Endothelial cell of umbilical vein (primary cell): ENCODE measurements around the gene CD3G. TPM values are rescaled to one million over a fixed set of nuclear protein-coding genes. Genes with fewer than 3 reads are reported as not detected.

ENCODE experiments used
- BruUV-seq: library from RNA; stranded (reverse); fragments of 400-500 nt; replicated peaks from 2 replicates; lab custom pipeline; 2021; lab: Mats Ljungman, UMichigan
- CTCF ChIA-PET: fragments of 300-600, 350-600 bp; sonication (Branson Sonifier 250); formaldehyde crosslinking; loops from one replicate; lab custom pipeline; 2021; ENCODE audit warnings: antibody characterized with exemption, inconsistent platforms; lab: Charles Lee
- POLR2A ChIA-PET: fragments of 300-600, 350-600 bp; sonication (Branson Sonifier 250); formaldehyde crosslinking; loops from one replicate; lab custom pipeline; 2021; ENCODE audit warnings: antibody characterized with exemption, inconsistent platforms; lab: Charles Lee
- DNase-seq: peaks from one replicate; pipeline ENCODE4 v3.0.0-alpha.2; 2011; ENCODE audit warnings: low read depth, low spot score
- FAIRE-seq: peaks from 2 replicates; lab custom pipeline; 2011; peaks lifted over from hg19 to GRCh38; lab: Jason Lieb, UNC
- H2AFZ ChIP-seq: 2 replicates; pipeline ENCODE4 v1.6.0; 2012; ENCODE audit warnings: low read depth, low read length, control low read depth, inconsistent platforms
- H3K27ac ChIP-seq: 2 replicates; pipeline ENCODE4 v1.5.1; 2011; ENCODE audit warnings: low read depth, mild to moderate bottlenecking, control low read depth, low read length, moderate library complexity; ENCODE audit not compliant: insufficient read depth
- H3K27me3 ChIP-seq, 2 experiments: 2 replicates each; pipeline versions ENCODE4 v1.6.0 to v1.6.1; 2011; ENCODE audit warnings: low read length in 2 of 2, mixed read lengths in 1 of 2; ENCODE audit not compliant: control insufficient read depth in 2 of 2, insufficient read depth in 2 of 2
- H3K36me3 ChIP-seq, 2 experiments: 2 replicates in 1 of 2; 3 replicates in 1 of 2; pipeline ENCODE4 v1.5.1; 2011; ENCODE audit warnings: low read length in 2 of 2, mild to moderate bottlenecking in 1 of 2, moderate library complexity in 1 of 2; ENCODE audit not compliant: control insufficient read depth in 2 of 2, insufficient read depth in 2 of 2; ENCODE audit errors: extremely low read depth in 1 of 2
- H3K4me1 ChIP-seq: 3 replicates; pipeline ENCODE4 v1.5.1; 2011; ENCODE audit warnings: mild to moderate bottlenecking, low read length; ENCODE audit not compliant: control insufficient read depth, insufficient read depth; ENCODE audit errors: extremely low read depth
- H3K4me2 ChIP-seq: 2 replicates; pipeline ENCODE4 v1.6.1; 2011; ENCODE audit warnings: low read length, control low read depth, mixed read lengths; ENCODE audit not compliant: insufficient read depth
- H3K4me3 ChIP-seq, 3 experiments: fragments of 200-600 bp in 1 of 3; sonication (generic), shearing (Covaris generic) in 1 of 3; replicated peaks in 1 of 3; 2 replicates each; pipeline ENCODE4 v1.5.1; 2011 to 2016; ENCODE audit warnings: control low read depth in 3 of 3, low read length in 3 of 3, mild to moderate bottlenecking in 2 of 3, inconsistent platforms in 1 of 3, low read depth in 1 of 3, moderate library complexity in 1 of 3; ENCODE audit not compliant: insufficient read depth in 1 of 3
- H3K79me2 ChIP-seq: 2 replicates; pipeline ENCODE4 v1.6.0; 2012; ENCODE audit warnings: low read length, inconsistent platforms; ENCODE audit not compliant: control insufficient read depth, insufficient read depth
- H3K9ac ChIP-seq: replicated peaks from 2 replicates; pipeline ENCODE3; 2011; ENCODE audit warnings: low read length, control low read depth; ENCODE audit not compliant: insufficient read depth; ENCODE audit errors: extremely low read depth
- H3K9me1 ChIP-seq: replicated peaks from 3 replicates; pipeline ENCODE4 v1.6.0; 2011; ENCODE audit warnings: mild to moderate bottlenecking, low read length; ENCODE audit not compliant: control insufficient read depth, insufficient read depth; ENCODE audit errors: extremely low read depth
- H3K9me3 ChIP-seq: replicated peaks from 2 replicates; pipeline ENCODE4 v1.5.1; 2012; ENCODE audit warnings: low read length, inconsistent platforms; ENCODE audit not compliant: control insufficient read depth, insufficient read depth
- H4K20me1 ChIP-seq: replicated peaks from 2 replicates; pipeline ENCODE3; 2011; ENCODE audit warnings: mild to moderate bottlenecking, low read length; ENCODE audit not compliant: control insufficient read depth, insufficient read depth; ENCODE audit errors: extremely low read depth
- EZH2 ChIP-seq: IDR thresholded peaks from 2 replicates; pipeline ENCODE4 v1.6.1; 2012; ENCODE audit warnings: borderline replicate concordance, low read depth, mild to moderate bottlenecking, moderate library complexity, low read length, inconsistent platforms; ENCODE audit not compliant: severe bottlenecking
- FOS ChIP-seq: IDR thresholded peaks from 2 replicates; pipeline ENCODE4 v1.6.1; 2011; ENCODE audit warnings: mild to moderate bottlenecking, low read length, moderate library complexity, borderline replicate concordance; ENCODE audit not compliant: insufficient read depth
- GATA2 ChIP-seq: IDR thresholded peaks from 2 replicates; pipeline ENCODE4 v1.7.0; 2011; ENCODE audit warnings: low read depth, mild to moderate bottlenecking, moderate library complexity, mixed read lengths, low read length; ENCODE audit not compliant: insufficient read length, insufficient read depth
- JUN ChIP-seq: IDR thresholded peaks from 2 replicates; pipeline ENCODE4 v1.6.1; 2011; ENCODE audit warnings: borderline replicate concordance, low read depth; ENCODE audit not compliant: insufficient read length, insufficient read depth
- MYC ChIP-seq: IDR thresholded peaks from one replicate; pipeline ENCODE4 v1.6.1; 2011; ENCODE audit warnings: mild to moderate bottlenecking, low read depth, low read length
- POLR2A ChIP-seq: IDR thresholded peaks from 2 replicates; pipeline ENCODE4 v1.6.1; 2012; ENCODE audit warnings: low read depth, mild to moderate bottlenecking, control low read depth, low read length
- POLR2AphosphoS5 ChIP-seq: IDR thresholded peaks from 2 replicates; pipeline ENCODE4 v1.6.1; 2012; ENCODE audit warnings: low read depth, mild to moderate bottlenecking, control low read depth, low read length, moderate library complexity; ENCODE audit not compliant: insufficient read depth
- dilution Hi-C: fragments of 300-500 bp; cut with MboI; formaldehyde crosslinking; loops from one replicate; pipeline ENCODE4 v1.15.0; 2019; ENCODE audit warnings: low sequenced_read_pairs; ENCODE audit not compliant: extremely low pct_ligation_motif_present
- intact Hi-C: fragments of 100-400 bp; cut with micrococcal nuclease; formaldehyde crosslinking; loops from one replicate; pipeline ENCODE4 v1.10.0; 2022
- polyA plus RNA-seq, 4 experiments: library from polyadenylated mRNA; depleted of rRNA in 3 of 4; stranded (reverse) in 3 of 4; unstranded in 1 of 4; fragments of >200 nt; gene quantifications; 2 replicates each; pipeline versions ENCODE4 v1.2.1 to v1.2.3, GENCODE V29; 2011 to 2012; ENCODE audit warnings: missing spikeins in 1 of 4
- total RNA-seq: library from RNA; stranded (reverse); gene quantifications from 2 replicates; pipeline ENCODE4 v1.2.3, GENCODE V29; 2021
- TF ChIP-seq, protein P1 (sequence below): IDR thresholded peaks from 2 replicates; pipeline ENCODE4 v1.6.1; 2011; ENCODE audit not compliant: insufficient read depth, insufficient read length
- TF ChIP-seq, protein P2 (sequence below), 2 donors: IDR thresholded peaks; 1 replicate in 1 of 2; 2 replicates in 1 of 2; pipeline ENCODE4 v1.5.1; 2011; ENCODE audit warnings: low read length in 2 of 2, mild to moderate bottlenecking in 2 of 2, moderate library complexity in 2 of 2, control low read depth in 1 of 2, inconsistent platforms in 1 of 2, low read depth in 1 of 2; ENCODE audit not compliant: insufficient read depth in 1 of 2; ENCODE audit errors: extremely low read depth in 1 of 2

Gene CD3G
- total and polyA plus RNA-seq, 2 donors (not counting 3 experiments of a cell fraction or from before 2014, with no cell fraction given): not detected

DNA sequence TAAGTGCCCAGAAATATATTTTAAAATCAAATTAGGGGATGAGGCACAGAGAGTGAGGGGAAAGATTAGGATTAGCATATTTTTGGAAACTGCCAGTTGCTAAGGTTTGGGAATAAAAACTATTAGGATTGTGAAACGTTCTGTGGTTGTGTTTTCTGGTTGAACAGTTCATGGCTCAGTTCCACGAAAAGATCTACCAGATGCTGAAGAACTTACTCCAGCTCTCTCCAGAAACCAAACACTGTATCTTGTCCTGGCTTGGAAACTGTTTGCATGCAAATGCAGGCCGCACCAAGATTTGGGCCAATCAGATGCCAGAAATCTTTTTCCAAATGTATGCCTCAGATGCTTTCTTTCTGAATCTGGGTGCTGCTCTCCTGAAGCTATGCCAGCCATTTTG lies 30.6 kb downstream of the CD3G start:
- dilution Hi-C loops: loop anchor here (25.0 kb wide), 1 partner anchor 113 kb away; no protein-coding TSS in a partner anchor
- no peaks in the 10 kb centered on the region for H3K79me2 ChIP-seq
- H3K9me1 ChIP-seq: no peaks in the 10 kb centered on the region
- BruUV-seq: no TSS peak
- ChIA-PET CTCF (interaction anchor here (0.8 to 1.5 kb wide), 2 partner anchors 114 to 176 kb away, joined by 3 to 5 read pairs; no protein-coding TSS in a partner anchor), POLR2A (no interaction called here)
- H3K9me3 ChIP-seq: no peaks in the 10 kb centered on the region
- intact Hi-C loops: no loop called here
- no peak overlapping the region for H3K9ac ChIP-seq
- no peaks in the 10 kb centered on the region for H4K20me1 ChIP-seq
- DNase-seq (no peak), FAIRE-seq (no peak)
- no peak overlapping the region for H3K4me2 ChIP-seq
- no peak overlapping the region for H3K4me3 ChIP-seq
- no peaks in the 10 kb centered on the region for H3K27me3 ChIP-seq
- H2AFZ ChIP-seq: no peak overlapping the region
- TF ChIP-seq, protein P1, sequence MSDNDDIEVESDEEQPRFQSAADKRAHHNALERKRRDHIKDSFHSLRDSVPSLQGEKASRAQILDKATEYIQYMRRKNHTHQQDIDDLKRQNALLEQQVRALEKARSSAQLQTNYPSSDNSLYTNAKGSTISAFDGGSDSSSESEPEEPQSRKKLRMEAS: no peak
- TF ChIP-seq GATA2 (no peak), EZH2 (no peak), JUN (no peak), POLR2A (no peak), POLR2AphosphoS5 (no peak), MYC (no peak), FOS (no peak)
- TF ChIP-seq, protein P2, sequence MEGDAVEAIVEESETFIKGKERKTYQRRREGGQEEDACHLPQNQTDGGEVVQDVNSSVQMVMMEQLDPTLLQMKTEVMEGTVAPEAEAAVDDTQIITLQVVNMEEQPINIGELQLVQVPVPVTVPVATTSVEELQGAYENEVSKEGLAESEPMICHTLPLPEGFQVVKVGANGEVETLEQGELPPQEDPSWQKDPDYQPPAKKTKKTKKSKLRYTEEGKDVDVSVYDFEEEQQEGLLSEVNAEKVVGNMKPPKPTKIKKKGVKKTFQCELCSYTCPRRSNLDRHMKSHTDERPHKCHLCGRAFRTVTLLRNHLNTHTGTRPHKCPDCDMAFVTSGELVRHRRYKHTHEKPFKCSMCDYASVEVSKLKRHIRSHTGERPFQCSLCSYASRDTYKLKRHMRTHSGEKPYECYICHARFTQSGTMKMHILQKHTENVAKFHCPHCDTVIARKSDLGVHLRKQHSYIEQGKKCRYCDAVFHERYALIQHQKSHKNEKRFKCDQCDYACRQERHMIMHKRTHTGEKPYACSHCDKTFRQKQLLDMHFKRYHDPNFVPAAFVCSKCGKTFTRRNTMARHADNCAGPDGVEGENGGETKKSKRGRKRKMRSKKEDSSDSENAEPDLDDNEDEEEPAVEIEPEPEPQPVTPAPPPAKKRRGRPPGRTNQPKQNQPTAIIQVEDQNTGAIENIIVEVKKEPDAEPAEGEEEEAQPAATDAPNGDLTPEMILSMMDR (IDR thresholded peaks at IDR 0.05; ENCODE audit: extremely low read depth in 1 of 2, insufficient read depth in 1 of 2, low read depth in 1 of 2, low read length in 2 of 2): no peak
- H3K27ac ChIP-seq: no peak overlapping the region
- H3K4me1 ChIP-seq: no peaks in the 10 kb centered on the region
- H3K36me3 ChIP-seq: peaks cover 28% of the 10 kb centered on the region in 2 experiments
